Thyroid gland (tissue), 4 donors: ENCODE results near the gene TSPAN5. TPM values are rescaled to one million over a fixed set of nuclear protein-coding genes. Genes with fewer than 3 reads are reported as not detected.

Experiments
- DNase-seq, 2 donors: peaks; one replicate each; pipeline ENCODE4 v3.0.0-alpha.2; 2019
- H3K27ac ChIP-seq, 3 donors: fragments of 200-600 bp; sonication (generic); 1 replicate in 2 of 3; 2 replicates in 1 of 3; pipeline ENCODE4 v1.5.1; 2016 to 2019; ENCODE audit warnings: mild to moderate bottlenecking in 1 of 3, moderate library complexity in 1 of 3
- H3K27me3 ChIP-seq: fragments of 200-600 bp; sonication (generic); one replicate; pipeline ENCODE4 v1.5.1; 2019
- H3K36me3 ChIP-seq, 2 donors: fragments of 200-600 bp; sonication (generic); one replicate each; pipeline ENCODE4 v1.5.1; 2016 to 2019
- H3K4me1 ChIP-seq, 2 donors: fragments of 200-600 bp; sonication (generic); one replicate each; pipeline ENCODE4 v1.5.1; 2017 to 2019
- H3K4me3 ChIP-seq, 3 donors: fragments of 200-600 bp; sonication (generic); replicated peaks in 1 of 3; 1 replicate in 2 of 3; 2 replicates in 1 of 3; pipeline ENCODE4 v1.5.1; 2016; ENCODE audit warnings: mild to moderate bottlenecking in 1 of 3
- H3K9me3 ChIP-seq: fragments of 200-600 bp; sonication (generic); one replicate; pipeline ENCODE4 v1.5.1; 2017
- CTCF ChIP-seq, 6 experiments: fragments of 200-600 bp in 3 of 6; fragments of 450-650 bp in 3 of 6; sonication (generic) in 3 of 6; IDR thresholded peaks; one replicate each; pipeline ENCODE4 v1.5.1; 2016 to 2019; ENCODE audit warnings: antibody characterized with exemption in 6 of 6, mild to moderate bottlenecking in 2 of 6, inconsistent platforms in 1 of 6, moderate library complexity in 1 of 6
- POLR2A ChIP-seq, 2 donors: fragments of 450-650 bp; IDR thresholded peaks; one replicate each; pipeline ENCODE4 v1.6.1; 2017; ENCODE audit warnings: antibody characterized with exemption in 2 of 2, mild to moderate bottlenecking in 2 of 2, moderate library complexity in 1 of 2
- WGBS, 2 donors: methylation state at CpG; one replicate each; pipeline ENCODE4 v1.1.5; 2017; 5-methylcytosine and 5-hydroxymethylcytosine counted together
- intact Hi-C: fragments of 100-400 bp; cut with DNase I; formaldehyde crosslinking; loops from one replicate; pipeline ENCODE4 v1.15.1; 2023
- total RNA-seq, 4 donors: library from RNA; depleted of rRNA; stranded (reverse); fragments of >200 nt; gene quantifications; one replicate each; pipeline ENCODE4 v1.2.3, GENCODE V29; 2016

Gene TSPAN5
- total RNA-seq, 4 donors from 2014 or later, result 26.4 to 48.0 (median 29.1) TPM

DNA sequence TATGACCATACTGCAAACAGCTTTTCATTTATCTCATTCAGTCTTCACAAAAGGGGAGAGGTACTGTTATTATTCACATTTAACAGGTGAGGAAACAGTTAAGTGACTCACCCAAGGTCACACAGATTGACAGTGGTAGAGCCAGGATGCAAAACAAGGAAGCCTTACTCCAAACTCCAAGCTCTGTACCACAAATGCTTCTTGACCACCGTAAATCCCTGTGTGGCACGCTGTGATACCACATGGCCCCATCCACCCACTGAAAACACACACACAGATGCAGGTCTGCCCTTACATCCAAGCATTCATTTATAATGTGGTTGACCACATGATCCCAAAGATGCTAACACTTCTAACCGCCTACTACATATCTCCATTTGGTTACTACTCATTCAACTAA, 129.5 kb downstream of the TSPAN5 start:
- Histone ChIP-seq H3K27ac (no peak overlapping the region), H3K4me3 (no peak overlapping the region), H3K36me3 (no peaks in the 10 kb centered on the region), H3K27me3 (no peaks in the 10 kb centered on the region), H3K4me1 (peaks cover 0 to under 1% of the 10 kb centered on the region in 2 donors), H3K9me3 (no peaks in the 10 kb centered on the region)
- DNase-seq, result no peak
- no peak for TF ChIP-seq POLR2A (IDR thresholded peaks at IDR 0.05)
- no peak for TF ChIP-seq CTCF (IDR thresholded peaks at IDR 0.05)
- 96% methylated on average over 3 of the region's 3 CpGs for WGBS, 2 donors
- intact Hi-C loops, result no loop called here

GRCh38 chr4:98527534-98528269, 130.7 kb downstream of the TSPAN5 start:
- 86% methylated on average over 9 of the region's 9 CpGs for WGBS, 2 donors
- Histone ChIP-seq H3K9me3 (no peaks in the 10 kb centered on the region), H3K4me3 (no peak overlapping the region), H3K27ac (no peak overlapping the region), H3K27me3 (no peaks in the 10 kb centered on the region), H3K4me1 (peaks cover 8 to 10% of the 10 kb centered on the region in 2 donors), H3K36me3 (no peaks in the 10 kb centered on the region)
- intact Hi-C loops, result no loop called here
- no peak for TF ChIP-seq POLR2A (IDR thresholded peaks at IDR 0.05)
- no peak for TF ChIP-seq CTCF (IDR thresholded peaks at IDR 0.05)
- DNase-seq, result no peak

GRCh38 chr4:98524230-98524629, 134.2 kb downstream of the TSPAN5 start:
- no peak for DNase-seq
- WGBS, 2 donors, result 82 to 90% methylated on average over 4 of the region's 4 CpGs
- H3K4me3 ChIP-seq, result no peak overlapping the region
- peaks cover 16 to 28% of the 10 kb centered on the region in 2 donors for H3K4me1 ChIP-seq
- H3K27me3 ChIP-seq, result no peaks in the 10 kb centered on the region
- no peak overlapping the region for H3K27ac ChIP-seq
- intact Hi-C loops, result no loop called here
- TF ChIP-seq CTCF (IDR thresholded peaks at IDR 0.05) (no peak), POLR2A (IDR thresholded peaks at IDR 0.05) (no peak)
- H3K9me3 ChIP-seq, result no peaks in the 10 kb centered on the region
- H3K36me3 ChIP-seq, result no peaks in the 10 kb centered on the region

DNA sequence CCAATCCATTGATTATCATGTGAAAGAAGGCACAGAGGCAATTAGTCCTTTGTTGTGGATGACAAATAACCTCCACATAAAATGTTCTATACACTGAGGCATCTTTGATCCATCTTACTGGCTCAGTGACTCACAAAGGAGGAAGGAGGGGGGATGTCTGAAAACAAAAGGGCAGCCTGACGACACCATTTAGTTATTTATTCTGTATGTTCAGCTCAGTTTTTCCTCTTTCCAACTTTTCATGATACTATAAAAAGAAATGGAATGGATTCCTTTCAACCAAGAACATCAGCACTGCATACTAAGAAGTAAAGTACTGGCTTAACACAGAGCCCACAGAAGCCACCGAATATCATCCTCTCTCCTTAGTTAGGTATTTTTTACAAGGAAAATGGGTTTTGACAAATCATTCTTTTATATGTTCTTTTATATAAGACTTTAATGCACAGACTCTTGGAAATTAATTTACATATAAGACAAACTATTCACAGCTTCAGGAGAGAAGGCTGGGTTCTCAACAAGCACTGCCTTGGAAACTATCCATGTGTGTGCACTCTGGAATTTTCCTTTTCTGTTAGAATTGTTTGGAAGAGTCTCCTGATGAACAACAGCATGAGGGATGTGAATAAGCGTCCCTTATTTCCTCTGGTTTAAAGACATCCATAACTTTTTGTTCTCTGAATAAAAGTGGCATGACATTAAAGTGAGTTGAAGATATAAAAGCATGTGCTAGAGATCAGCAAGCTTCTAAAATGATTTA, 135.6 kb downstream of the TSPAN5 start:
- no peak for TF ChIP-seq POLR2A (IDR thresholded peaks at IDR 0.05)
- no peak for DNase-seq
- intact Hi-C loops, result no loop called here
- H3K36me3 ChIP-seq, result no peaks in the 10 kb centered on the region
- no peaks in the 10 kb centered on the region for H3K27me3 ChIP-seq
- H3K4me1 ChIP-seq, result peaks cover 16 to 28% of the 10 kb centered on the region in 2 donors
- no peaks in the 10 kb centered on the region for H3K9me3 ChIP-seq
- peak overlapping the region in 1 of 3 donors; percentile 23 for H3K27ac ChIP-seq
- H3K4me3 ChIP-seq, result no peak overlapping the region
- 57 to 64% methylated on average over 3 of the region's 3 CpGs for whole genome bisulfite sequencing, 2 donors

DNA sequence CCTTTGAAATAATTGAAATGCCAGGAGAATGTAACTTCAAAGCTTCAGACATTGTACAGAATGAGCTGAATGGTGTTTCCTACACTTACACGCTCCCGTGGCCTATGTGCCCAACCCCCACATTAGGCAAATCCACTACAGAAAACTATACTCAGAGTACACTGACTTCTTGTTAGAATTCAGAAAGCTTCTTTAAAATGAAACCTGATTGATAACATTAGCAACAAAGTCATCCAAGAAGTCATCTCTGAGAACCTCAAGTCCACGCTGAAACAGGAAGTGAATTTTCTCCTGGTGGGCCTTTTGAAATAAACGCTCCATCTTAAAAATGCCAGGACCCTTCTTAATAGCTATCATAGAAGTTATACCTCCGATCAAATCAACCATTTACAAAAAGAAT, 136.3 kb downstream of the TSPAN5 start:
- DNase-seq, result no peak
- WGBS, 2 donors, result 54 to 77% methylated on average over 5 of the region's 5 CpGs
- Histone ChIP-seq H3K4me1 (peaks cover 19 to 32% of the 10 kb centered on the region in 2 donors), H3K27ac (peak overlapping the region in 1 of 3 donors; percentile 23), H3K36me3 (no peaks in the 10 kb centered on the region), H3K27me3 (no peaks in the 10 kb centered on the region), H3K4me3 (no peak overlapping the region), H3K9me3 (no peaks in the 10 kb centered on the region)
- TF ChIP-seq POLR2A (IDR thresholded peaks at IDR 0.05), result no peak
- TF ChIP-seq CTCF (IDR thresholded peaks at IDR 0.05), result no peak
- intact Hi-C loops, result no loop called here
